Cardiac atrium fibroblast (primary cell): ENCODE measurements around the gene OR2M5. TPM values are rescaled to one million over a fixed set of nuclear protein-coding genes. Genes with fewer than 3 reads are reported as not detected.

Source experiments
- total RNA-seq: library from RNA; depleted of rRNA; stranded (reverse); fragments of >200 nt; gene quantifications from 2 replicates; pipeline ENCODE4 v1.2.3, GENCODE V29; 2015

OR2M5 gene
- total RNA-seq = not detected in 2 replicates

GRCh38 chr1:248144513-248145198 is at the start of gene OR2M5:
Gene OR2M5, plus strand, starts transcription at chr1:248145148. Its CDS starts 0 bp downstream, at chr1:248145148.

GRCh38 chr1:248174521-248174920 is 29.6 kb downstream of the OR2M5 start, which contains the start of gene OR2M2:
Gene OR2M2, plus strand, starts transcription at chr1:248174821. Its CDS starts 5,165 bp downstream, at chr1:248179986.

Other genes with a start within 250 kb of the OR2M5 start
- not detected in 2 replicates for gene OR2W3, start 249.6 kb upstream of the OR2M5 start, total RNA-seq
- gene OR2T8, start 224.9 kb upstream of the OR2M5 start, total RNA-seq = not detected in 2 replicates
- not detected in 2 replicates for gene OR2AJ1, start 220.3 kb upstream of the OR2M5 start, total RNA-seq
- gene OR2L8, start 196.3 kb upstream of the OR2M5 start, total RNA-seq = not detected in 2 replicates
- gene OR2AK2, start 179.9 kb upstream of the OR2M5 start, total RNA-seq = not detected in 2 replicates
- gene OR2L5, start 131.5 kb upstream of the OR2M5 start, total RNA-seq = not detected in 2 replicates
- gene OR2L2, start 115.1 kb upstream of the OR2M5 start, total RNA-seq = not detected in 2 replicates
- gene OR2L3, start 98.3 kb upstream of the OR2M5 start, total RNA-seq = not detected in 2 replicates
- gene OR2L13, start 50.0 kb upstream of the OR2M5 start, total RNA-seq = not detected in 2 replicates
- gene OR2M2, start 29.7 kb downstream of the OR2M5 start, total RNA-seq = not detected in 2 replicates
- not detected in 2 replicates for gene OR2M3, start 52.1 kb downstream of the OR2M5 start, total RNA-seq
- gene OR2M4, start 86.3 kb downstream of the OR2M5 start, total RNA-seq = not detected in 2 replicates
- not detected in 2 replicates for gene OR2T33, start 132.8 kb downstream of the OR2M5 start, total RNA-seq
- gene OR2T12, start 158.3 kb downstream of the OR2M5 start, total RNA-seq = not detected in 2 replicates
- not detected in 2 replicates for gene OR2M7, start 179.4 kb downstream of the OR2M5 start, total RNA-seq
- gene OR14C36, start 203.6 kb downstream of the OR2M5 start, total RNA-seq = not detected in 2 replicates
- gene OR2T4, start 216.5 kb downstream of the OR2M5 start, total RNA-seq = not detected in 2 replicates
- not detected in 2 replicates for gene OR2T6, start 230.6 kb downstream of the OR2M5 start, total RNA-seq